HEK293 (cell line): ENCODE data around the gene HNF1A.

ENCODE experiments used
- CTCF ChIA-PET: fragments of 350-600 bp; formaldehyde crosslinking; extraction: SDS; loops from one replicate; lab custom pipeline; 2021; ENCODE audit warnings: antibody characterized with exemption; lab: Yijun Ruan, JAX
- POLR2A ChIA-PET: fragments of 300-600 bp; formaldehyde crosslinking; extraction: SDS; loops from one replicate; lab custom pipeline; 2020; ENCODE audit warnings: antibody characterized with exemption, inconsistent platforms; lab: Yijun Ruan, JAX
- H3K27ac ChIP-seq: fragments of 200-500 bp; sonication (Bioruptor generic); 2 replicates; pipeline ENCODE4 v1.5.1; 2014; ENCODE audit warnings: low read depth, low read length, control low read depth, inconsistent platforms; ENCODE audit errors: extremely low read depth
- H3K36me3 ChIP-seq, 2 experiments: fragments of 200-500 bp in 1 of 2; sonication (Bioruptor generic) in 1 of 2; 1 replicate in 1 of 2; 2 replicates in 1 of 2; pipeline ENCODE4 v1.5.1; 2014 to 2017; ENCODE audit warnings: inconsistent platforms in 2 of 2, low read length in 2 of 2; ENCODE audit not compliant: control insufficient read depth in 2 of 2, insufficient read depth in 1 of 2
- H3K4me1 ChIP-seq: fragments of 200-500 bp; sonication (Bioruptor generic); 2 replicates; pipeline ENCODE4 v1.5.1; 2014; ENCODE audit warnings: mild to moderate bottlenecking, low read length, inconsistent platforms; ENCODE audit not compliant: control insufficient read depth, insufficient read depth
- H3K4me3 ChIP-seq: 2 replicates; pipeline ENCODE4 v1.5.1; 2011; ENCODE audit warnings: low read depth, mild to moderate bottlenecking, control low read depth, low read length, moderate library complexity
- H3K9me3 ChIP-seq: fragments of 200-500 bp; sonication (Bioruptor generic); 2 replicates; pipeline ENCODE4 v1.5.1; 2014; ENCODE audit warnings: low read depth, low read length, inconsistent platforms; ENCODE audit not compliant: control insufficient read depth, insufficient read depth
- ATF2 ChIP-seq: fragments of 450-650 bp; formaldehyde crosslinking; IDR thresholded peaks from 2 replicates; pipeline ENCODE4 v1.5.1; 2016; ENCODE audit warnings: missing biosample characterization, missing genetic modification characterization, low read depth
- GLI4 ChIP-seq: fragments of 450-650 bp; formaldehyde crosslinking; IDR thresholded peaks from 2 replicates; pipeline ENCODE4 v1.5.1; 2016; ENCODE audit warnings: missing biosample characterization, missing genetic modification characterization
- KLF1 ChIP-seq: fragments of 450-650 bp; formaldehyde crosslinking; IDR thresholded peaks from 2 replicates; pipeline ENCODE4 v1.5.1; 2016; ENCODE audit warnings: missing biosample characterization, missing genetic modification characterization
- MZF1 ChIP-seq: fragments of 450-650 bp; formaldehyde crosslinking; IDR thresholded peaks from 2 replicates; pipeline ENCODE4 v1.5.1; 2017; ENCODE audit warnings: missing biosample characterization, missing genetic modification characterization, borderline replicate concordance
- OVOL3 ChIP-seq: fragments of 450-650 bp; formaldehyde crosslinking; IDR thresholded peaks from 2 replicates; pipeline ENCODE4 v1.5.1; 2016; ENCODE audit warnings: missing biosample characterization, missing genetic modification characterization
- SP3 ChIP-seq: fragments of 450-650 bp; formaldehyde crosslinking; IDR thresholded peaks from 2 replicates; pipeline ENCODE4 v1.5.1; 2016; ENCODE audit warnings: missing biosample characterization, missing genetic modification characterization
- TCF7L2 ChIP-seq: IDR thresholded peaks from 2 replicates; pipeline ENCODE4 v1.6.1; 2011; ENCODE audit warnings: low read depth, mild to moderate bottlenecking, inconsistent platforms, low read length, moderate library complexity, borderline replicate concordance
- TRIM28 ChIP-seq: IDR thresholded peaks from 2 replicates; pipeline ENCODE4 v1.6.1; 2011; ENCODE audit warnings: low read length, control low read depth, borderline replicate concordance
- ZBTB44 ChIP-seq: fragments of 450-650 bp; IDR thresholded peaks from 2 replicates; pipeline ENCODE4 v1.5.1; 2018; ENCODE audit warnings: missing biosample characterization, mild to moderate bottlenecking, missing genetic modification characterization
- ZFP41 ChIP-seq: fragments of 450-650 bp; formaldehyde crosslinking; IDR thresholded peaks from 2 replicates; pipeline ENCODE4 v1.5.1; 2016; ENCODE audit warnings: missing biosample characterization, missing genetic modification characterization, borderline replicate concordance
- ZFP69B ChIP-seq: fragments of 450-650 bp; formaldehyde crosslinking; IDR thresholded peaks from 2 replicates; pipeline ENCODE4 v1.5.1; 2016; ENCODE audit warnings: missing biosample characterization, missing genetic modification characterization
- ZNF169 ChIP-seq: fragments of 450-650 bp; formaldehyde crosslinking; IDR thresholded peaks from 2 replicates; pipeline ENCODE4 v1.5.1; 2016; ENCODE audit warnings: missing biosample characterization, missing genetic modification characterization
- ZNF248 ChIP-seq: fragments of 450-650 bp; formaldehyde crosslinking; IDR thresholded peaks from 2 replicates; pipeline ENCODE4 v1.5.1; 2017; ENCODE audit warnings: missing biosample characterization, missing genetic modification characterization
- ZNF324 ChIP-seq: fragments of 450-650 bp; formaldehyde crosslinking; IDR thresholded peaks from 2 replicates; pipeline ENCODE4 v1.5.1; 2016; ENCODE audit warnings: missing biosample characterization, missing genetic modification characterization
- ZNF560 ChIP-seq: fragments of 450-650 bp; formaldehyde crosslinking; IDR thresholded peaks from 2 replicates; pipeline ENCODE4 v1.5.1; 2017; ENCODE audit warnings: missing biosample characterization, missing genetic modification characterization, borderline replicate concordance
- ZNF664 ChIP-seq: fragments of 450-650 bp; formaldehyde crosslinking; IDR thresholded peaks from 2 replicates; pipeline ENCODE4 v1.5.1; 2016; ENCODE audit warnings: missing biosample characterization, missing genetic modification characterization
- ZNF670 ChIP-seq: fragments of 450-650 bp; formaldehyde crosslinking; IDR thresholded peaks from 2 replicates; pipeline ENCODE4 v1.5.1; 2016; ENCODE audit warnings: missing biosample characterization, missing genetic modification characterization, low read depth
- ZNF701 ChIP-seq: fragments of 450-650 bp; formaldehyde crosslinking; IDR thresholded peaks from 2 replicates; pipeline ENCODE4 v1.5.1; 2016; ENCODE audit warnings: missing biosample characterization, missing genetic modification characterization
- ZNF768 ChIP-seq: fragments of 450-650 bp; formaldehyde crosslinking; IDR thresholded peaks from 2 replicates; pipeline ENCODE4 v1.5.1; 2018; ENCODE audit warnings: missing biosample characterization, mild to moderate bottlenecking, missing genetic modification characterization
- ZSCAN18 ChIP-seq: fragments of 450-650 bp; formaldehyde crosslinking; IDR thresholded peaks from 2 replicates; pipeline ENCODE4 v1.5.1; 2016; ENCODE audit warnings: missing biosample characterization, missing genetic modification characterization
- TF ChIP-seq, protein P1 (sequence below): fragments of 450-650 bp; formaldehyde crosslinking; IDR thresholded peaks from 2 replicates; pipeline ENCODE4 v1.5.1; 2016; ENCODE audit warnings: missing biosample characterization, missing genetic modification characterization

Gene HNF1A

GRCh38 chr12:121001841-121002483 is 23.6 kb downstream of the HNF1A start:
- no peaks in the 10 kb centered on the region for H3K9me3 ChIP-seq
- POLR2A ChIA-PET, result interaction anchor here (0.7 kb wide), 1 partner anchor 110 kb away, joined by 6 read pairs; no protein-coding TSS in a partner anchor
- no peak for TF ChIP-seq ZSCAN18 (tag by site-specific recombination)
- TF ChIP-seq OVOL3 (tag by site-specific recombination), result no peak
- TF ChIP-seq ZNF560 (tag by site-specific recombination), result no peak
- no peak for TF ChIP-seq ZNF670 (tag by site-specific recombination)
- no peak for TF ChIP-seq ZFP41 (tag by site-specific recombination)
- no peak for TF ChIP-seq SP3 (tag by site-specific recombination)
- TF ChIP-seq ZNF768 (tag by site-specific recombination), result no peak
- no peak for TF ChIP-seq ZNF248
- TF ChIP-seq ZNF324 (tag by site-specific recombination), result no peak
- no peak for TF ChIP-seq ZNF664
- no peak for TF ChIP-seq ZNF169 (tag by site-specific recombination)
- TF ChIP-seq, all 188 proteins: peak for 0
- Histone ChIP-seq H3K36me3 (peaks cover 16 to 55% of the 10 kb centered on the region in 2 experiments; a peak in 2 of 3 replicates), H3K4me3 (no peak overlapping the region), H3K27ac (no peak overlapping the region), H3K4me1 (no peaks in the 10 kb centered on the region)
- CTCF ChIA-PET, result interaction anchor here (0.6 to 1.8 kb wide), 2 partner anchors 30 to 39 kb away, joined by 3 to 4 read pairs; no protein-coding TSS in a partner anchor

DNA sequence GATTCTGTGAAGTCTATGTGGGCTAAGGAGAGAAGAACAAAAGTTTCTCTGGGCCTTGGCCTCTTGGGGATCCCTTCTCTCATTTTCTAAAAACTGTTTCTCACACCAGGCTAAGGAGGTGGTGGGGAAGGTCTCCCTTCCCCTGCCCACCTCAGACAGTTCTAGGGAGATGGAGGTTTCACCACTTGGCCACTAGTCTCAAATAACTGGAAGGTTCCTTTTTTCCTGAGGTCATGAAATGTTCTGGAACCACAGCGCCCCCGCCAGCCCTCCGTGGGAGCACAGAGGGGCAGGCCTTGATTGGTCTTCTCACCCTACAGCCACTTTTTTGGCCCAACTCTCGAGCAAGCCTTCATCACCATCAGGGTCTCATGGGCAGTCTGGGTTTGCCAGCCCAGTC is 25.3 kb downstream of the HNF1A start:
- no peaks in the 10 kb centered on the region for H3K9me3 ChIP-seq
- ChIA-PET CTCF (interaction anchor here (2.1 kb wide), 1 partner anchor 10 kb away, joined by 10 read pairs; no protein-coding TSS in a partner anchor), POLR2A (no interaction called here)
- H3K36me3 ChIP-seq, result peaks cover 16 to 70% of the 10 kb centered on the region in 2 experiments; a peak in 2 of 3 replicates
- no peak for TF ChIP-seq ZFP69B
- no peak overlapping the region for H3K4me3 ChIP-seq
- H3K4me1 ChIP-seq, result no peaks in the 10 kb centered on the region
- no peak overlapping the region for H3K27ac ChIP-seq

DNA sequence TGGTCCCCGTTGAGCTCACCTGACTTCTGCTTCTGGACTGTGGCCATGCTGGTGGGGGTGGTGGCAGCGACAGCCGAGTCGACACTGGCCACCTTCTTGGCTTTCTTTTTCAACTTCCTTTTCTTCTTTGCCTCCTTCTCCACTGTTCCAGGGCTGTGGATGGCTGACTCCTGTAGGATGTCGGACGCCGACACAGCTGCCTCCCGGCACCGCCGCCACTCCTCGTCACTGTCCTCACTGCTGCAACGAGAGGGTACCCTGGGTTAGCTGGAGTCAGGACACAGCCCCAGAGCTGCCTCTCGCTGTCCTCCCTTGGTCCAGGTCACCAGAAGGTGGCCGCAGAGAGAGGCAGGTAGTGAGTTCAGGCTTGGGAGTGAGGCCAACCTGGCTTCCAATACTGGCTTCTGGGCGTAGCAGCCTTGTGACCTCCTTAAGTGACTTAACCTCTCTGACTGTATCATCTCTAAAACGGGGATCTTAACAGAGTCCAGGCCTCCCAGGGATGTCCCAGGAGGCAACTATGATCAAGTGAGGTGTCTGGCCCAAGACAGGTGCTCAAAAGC is 26.0 kb downstream of the HNF1A start:
- H3K4me1 ChIP-seq, result no peaks in the 10 kb centered on the region
- no peak overlapping the region for H3K27ac ChIP-seq
- H3K9me3 ChIP-seq, result no peaks in the 10 kb centered on the region
- POLR2A ChIA-PET, result no interaction called here
- no peak overlapping the region for H3K4me3 ChIP-seq
- H3K36me3 ChIP-seq, result peaks cover 20 to 77% of the 10 kb centered on the region in 2 experiments; a peak in 2 of 3 replicates
- CTCF ChIA-PET, result interaction anchor here (0.9 to 3.4 kb wide), 7 partner anchors 10 to 105 kb away, joined by 3 to 25 read pairs (median 12); partner anchors contain the start of gene C12orf43
- TF ChIP-seq, protein P1, sequence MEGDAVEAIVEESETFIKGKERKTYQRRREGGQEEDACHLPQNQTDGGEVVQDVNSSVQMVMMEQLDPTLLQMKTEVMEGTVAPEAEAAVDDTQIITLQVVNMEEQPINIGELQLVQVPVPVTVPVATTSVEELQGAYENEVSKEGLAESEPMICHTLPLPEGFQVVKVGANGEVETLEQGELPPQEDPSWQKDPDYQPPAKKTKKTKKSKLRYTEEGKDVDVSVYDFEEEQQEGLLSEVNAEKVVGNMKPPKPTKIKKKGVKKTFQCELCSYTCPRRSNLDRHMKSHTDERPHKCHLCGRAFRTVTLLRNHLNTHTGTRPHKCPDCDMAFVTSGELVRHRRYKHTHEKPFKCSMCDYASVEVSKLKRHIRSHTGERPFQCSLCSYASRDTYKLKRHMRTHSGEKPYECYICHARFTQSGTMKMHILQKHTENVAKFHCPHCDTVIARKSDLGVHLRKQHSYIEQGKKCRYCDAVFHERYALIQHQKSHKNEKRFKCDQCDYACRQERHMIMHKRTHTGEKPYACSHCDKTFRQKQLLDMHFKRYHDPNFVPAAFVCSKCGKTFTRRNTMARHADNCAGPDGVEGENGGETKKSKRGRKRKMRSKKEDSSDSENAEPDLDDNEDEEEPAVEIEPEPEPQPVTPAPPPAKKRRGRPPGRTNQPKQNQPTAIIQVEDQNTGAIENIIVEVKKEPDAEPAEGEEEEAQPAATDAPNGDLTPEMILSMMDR (tag by site-specific recombination), result no peak
- TF ChIP-seq TRIM28 (no peak), ZBTB44 (tag by site-specific recombination) (no peak), GLI4 (tag by site-specific recombination) (no peak), ZFP69B (no peak), KLF1 (tag by site-specific recombination) (no peak), ATF2 (tag by site-specific recombination) (no peak), TCF7L2 (no peak), ZNF664 (no peak), MZF1 (tag by site-specific recombination) (no peak), ZNF560 (tag by site-specific recombination) (no peak), ZNF701 (no peak)
